GM12801 (cell line): ENCODE data around the gene C18orf63.

Experiments used
- CTCF ChIP-seq: IDR thresholded peaks from one replicate; pipeline ENCODE4 v1.5.1; 2011; ENCODE audit warnings: control low read depth; ENCODE audit not compliant: insufficient read length; ENCODE audit errors: extremely low read depth

C18orf63 gene

GRCh38 chr18:74351354-74351753 is 35.7 kb downstream of the C18orf63 start:
- TF ChIP-seq CTCF: no peak

GRCh38 chr18:74353169-74353775 is 37.6 kb downstream of the C18orf63 start:
- TF ChIP-seq CTCF: no peak

GRCh38 chr18:74356959-74357358 is 41.3 kb downstream of the C18orf63 start:
- no peak for TF ChIP-seq CTCF

- TF ChIP-seq CTCF: no peak
Observed at GRCh38 chr18:74360852-74361655, 45.4 kb downstream of the C18orf63 start.

- no peak for TF ChIP-seq CTCF
Observed at GRCh38 chr18:74367905-74368304, 52.3 kb downstream of the C18orf63 start.

GRCh38 chr18:74368901-74369705 is 53.5 kb downstream of the C18orf63 start:
- TF ChIP-seq CTCF: no peak

GRCh38 chr18:74370115-74370514 is 54.5 kb downstream of the C18orf63 start:
- no peak for TF ChIP-seq CTCF
